Activated CD8-positive, alpha-beta memory T cell treated with anti-CD3 and anti-CD28 coated beads for 48 hours (primary cell): ENCODE data around the gene DPH1.

Experiments used
- DNase-seq, 3 experiments: peaks; one replicate each; pipeline ENCODE4 v3.0.0-alpha.2; 2020; ENCODE audit warnings: low read depth in 2 of 3, low spot score in 2 of 3

The DPH1 gene

GRCh38 chr17:2060681-2061440 is 30.9 kb downstream of the DPH1 start:
- no peak for DNase-seq

GRCh38 chr17:2061441-2061958 is 31.5 kb downstream of the DPH1 start:
- no peak for DNase-seq

- no peak for DNase-seq
Measured at GRCh38 chr17:2062571-2063183, 32.7 kb downstream of the DPH1 start.

GRCh38 chr17:2063261-2064146 is 33.6 kb downstream of the DPH1 start:
- no peak for DNase-seq

- no peak for DNase-seq
Measured at GRCh38 chr17:2064147-2064489, 34.2 kb downstream of the DPH1 start.

GRCh38 chr17:2064520-2064971 is 34.6 kb downstream of the DPH1 start:
- DNase-seq = no peak

- DNase-seq = no peak
Measured at GRCh38 chr17:2064980-2065785, 35.2 kb downstream of the DPH1 start.

GRCh38 chr17:2065949-2066400 is 36.0 kb downstream of the DPH1 start:
- no peak for DNase-seq

GRCh38 chr17:2067048-2067561 is 37.2 kb downstream of the DPH1 start:
- no peak for DNase-seq

GRCh38 chr17:2067608-2068024 is 37.7 kb downstream of the DPH1 start:
- no peak for DNase-seq

GRCh38 chr17:2068031-2068518 is 38.1 kb downstream of the DPH1 start:
- DNase-seq = no peak

- DNase-seq = no peak
Measured at GRCh38 chr17:2068519-2069051, 38.6 kb downstream of the DPH1 start.

- no peak for DNase-seq
Measured at GRCh38 chr17:2070241-2071023, 40.5 kb downstream of the DPH1 start.

GRCh38 chr17:2071024-2071385 is 41.1 kb downstream of the DPH1 start:
- DNase-seq = no peak

GRCh38 chr17:2071455-2072281 is 41.7 kb downstream of the DPH1 start:
- no peak for DNase-seq

- DNase-seq = no peak
Measured at GRCh38 chr17:2074919-2075318, 45.0 kb downstream of the DPH1 start.

- no peak for DNase-seq
Measured at GRCh38 chr17:2075336-2076086, 45.6 kb downstream of the DPH1 start.
